AG09319 (cell line): ENCODE results near the gene FRZB.

ENCODE experiments used
- DNase-seq: peaks from one replicate; pipeline ENCODE4 v3.0.0-alpha.2; 2010; ENCODE audit warnings: low read depth; ENCODE audit errors: extremely low read depth
- TF ChIP-seq, protein P1 (sequence below): IDR thresholded peaks from 2 replicates; pipeline ENCODE4 v1.5.1; 2011; ENCODE audit warnings: low read depth, mild to moderate bottlenecking, inconsistent platforms, low read length, moderate library complexity

Gene FRZB

DNA sequence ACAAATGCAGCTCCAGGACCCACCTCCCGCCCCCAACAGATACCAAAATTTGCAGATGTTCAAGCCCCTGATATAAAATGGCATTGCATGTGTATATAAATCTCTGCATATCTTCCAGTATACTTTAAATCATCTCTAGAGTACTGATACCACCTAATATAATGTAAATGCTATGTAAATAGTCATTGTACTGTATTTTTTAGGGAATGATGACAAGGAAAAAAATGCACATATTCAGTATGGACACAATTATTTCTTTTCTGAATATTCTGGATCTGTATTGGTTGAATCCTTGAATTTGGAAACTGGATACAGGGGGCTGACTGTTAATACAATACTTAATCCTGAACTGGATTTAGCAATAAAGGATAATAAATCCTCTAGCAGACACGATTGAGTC, 67.7 kb downstream of the FRZB start:
- no peak for DNase-seq
- TF ChIP-seq, protein P1, sequence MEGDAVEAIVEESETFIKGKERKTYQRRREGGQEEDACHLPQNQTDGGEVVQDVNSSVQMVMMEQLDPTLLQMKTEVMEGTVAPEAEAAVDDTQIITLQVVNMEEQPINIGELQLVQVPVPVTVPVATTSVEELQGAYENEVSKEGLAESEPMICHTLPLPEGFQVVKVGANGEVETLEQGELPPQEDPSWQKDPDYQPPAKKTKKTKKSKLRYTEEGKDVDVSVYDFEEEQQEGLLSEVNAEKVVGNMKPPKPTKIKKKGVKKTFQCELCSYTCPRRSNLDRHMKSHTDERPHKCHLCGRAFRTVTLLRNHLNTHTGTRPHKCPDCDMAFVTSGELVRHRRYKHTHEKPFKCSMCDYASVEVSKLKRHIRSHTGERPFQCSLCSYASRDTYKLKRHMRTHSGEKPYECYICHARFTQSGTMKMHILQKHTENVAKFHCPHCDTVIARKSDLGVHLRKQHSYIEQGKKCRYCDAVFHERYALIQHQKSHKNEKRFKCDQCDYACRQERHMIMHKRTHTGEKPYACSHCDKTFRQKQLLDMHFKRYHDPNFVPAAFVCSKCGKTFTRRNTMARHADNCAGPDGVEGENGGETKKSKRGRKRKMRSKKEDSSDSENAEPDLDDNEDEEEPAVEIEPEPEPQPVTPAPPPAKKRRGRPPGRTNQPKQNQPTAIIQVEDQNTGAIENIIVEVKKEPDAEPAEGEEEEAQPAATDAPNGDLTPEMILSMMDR: no peak

DNA sequence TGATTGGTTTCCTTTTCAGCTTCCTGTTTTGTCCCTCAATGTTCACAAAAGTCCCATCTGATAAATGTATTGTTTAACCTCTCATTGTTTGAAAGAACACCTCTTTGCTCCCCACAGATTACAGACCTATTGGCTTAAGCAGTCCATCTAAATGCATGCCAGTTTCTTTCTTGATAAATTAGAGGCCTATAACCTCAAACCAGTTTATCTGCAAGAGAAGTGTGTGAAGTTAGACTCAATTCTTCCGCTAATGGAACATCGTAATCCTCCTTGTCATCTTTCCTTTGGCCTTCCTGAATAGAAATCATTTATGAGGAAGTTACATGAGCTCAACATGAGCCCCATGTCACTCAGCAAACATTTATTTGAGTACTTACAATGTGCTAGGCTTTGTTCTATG, 74.0 kb downstream of the FRZB start:
- no peak for DNase-seq
- TF ChIP-seq, protein P1: no peak

DNA sequence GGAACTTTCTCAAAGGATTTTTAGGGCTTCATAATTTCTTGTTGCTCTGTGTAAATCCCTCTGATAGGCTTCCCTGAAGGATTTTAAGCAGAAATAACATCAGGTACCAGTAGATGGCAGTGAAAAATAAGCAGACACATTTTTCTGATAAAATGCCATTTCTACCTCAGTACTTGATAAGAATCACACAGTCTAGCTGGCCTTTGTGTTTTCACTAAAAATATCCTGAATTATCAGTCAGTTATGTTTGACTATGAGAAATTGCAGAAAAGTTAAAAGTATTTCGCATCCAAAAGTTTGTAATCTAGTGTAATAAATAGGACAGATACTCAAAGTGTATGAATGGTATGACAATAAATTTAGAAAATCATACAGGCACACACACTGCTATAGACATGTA, 81.7 kb downstream of the FRZB start:
- DNase-seq: no peak
- TF ChIP-seq, protein P1: peak; percentile 55

DNA sequence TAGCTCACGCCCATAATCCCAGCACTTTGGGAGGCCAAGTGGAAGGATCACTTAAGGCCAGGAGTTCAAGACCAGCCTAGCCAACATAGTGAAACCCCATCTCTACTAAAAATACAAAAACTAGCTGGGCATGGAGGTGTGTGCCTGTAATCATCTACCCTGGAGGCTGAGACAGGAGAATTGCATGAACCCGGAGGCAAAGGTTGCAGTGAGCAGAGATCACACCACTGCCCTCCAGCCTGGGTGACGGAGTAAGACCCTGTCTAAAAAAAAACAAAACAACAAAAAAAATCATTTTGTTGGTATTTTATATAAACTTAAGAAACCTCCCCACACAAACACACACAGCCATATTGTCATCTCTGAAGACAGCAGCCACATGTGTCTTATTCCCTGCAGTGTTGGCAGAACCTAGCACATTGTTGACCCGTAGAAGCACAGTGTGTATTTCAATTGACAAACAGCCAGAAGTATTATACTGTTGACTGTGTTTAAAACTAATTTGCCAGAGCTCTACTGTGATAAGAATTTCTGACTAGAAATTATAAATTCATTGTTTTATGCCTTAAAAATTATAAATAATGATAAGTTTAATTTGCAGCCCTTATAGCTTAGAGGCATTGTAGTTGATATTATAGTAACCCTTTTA, 82.3 kb downstream of the FRZB start:
- DNase-seq: no peak
- TF ChIP-seq, protein P1: no peak
